Caco-2 (cell line): ENCODE results near the gene KRTAP12-3. TPM values are rescaled to one million over a fixed set of nuclear protein-coding genes. Genes with fewer than 3 reads are reported as not detected.

Source experiments
- BruUV-seq: library from RNA; stranded (reverse); fragments of 400-500 nt; replicated peaks from 2 replicates; lab custom pipeline; 2021; lab: Mats Ljungman, UMichigan
- CTCF ChIA-PET: fragments of 300-600 bp; sonication (Branson Sonifier 250); formaldehyde crosslinking; loops from one replicate; lab custom pipeline; 2022; ENCODE audit warnings: antibody characterized with exemption; lab: Charles Lee
- POLR2A ChIA-PET: fragments of 300-600 bp; sonication (Branson Sonifier 250); formaldehyde crosslinking; loops from one replicate; lab custom pipeline; 2022; ENCODE audit warnings: antibody characterized with exemption; lab: Charles Lee
- DNase-seq, 2 experiments: peaks; one replicate each; pipeline versions ENCODE4 v3.0.0 to v3.0.0-alpha.2; 2020 to 2022
- H3K27me3 ChIP-seq: replicated peaks from 2 replicates; pipeline ENCODE4 v1.6.0; 2011; ENCODE audit warnings: low read length; ENCODE audit not compliant: control insufficient read depth, insufficient read depth
- H3K36me3 ChIP-seq: 2 replicates; pipeline ENCODE4 v1.5.1; 2011; ENCODE audit warnings: low read length; ENCODE audit not compliant: control insufficient read depth, insufficient read depth
- H3K4me1 ChIP-seq: fragments of 250-450 bp; sonication (Bioruptor Pico); 2 replicates; pipeline ENCODE4 v1.5.1; 2020; ENCODE audit warnings: mild to moderate bottlenecking
- H3K4me3 ChIP-seq: 2 replicates; pipeline ENCODE4 v1.5.1; 2011; ENCODE audit warnings: low read depth, mild to moderate bottlenecking, control low read depth, low read length
- H3K9me3 ChIP-seq: fragments of 250-450 bp; sonication (Bioruptor Pico); 2 replicates; pipeline ENCODE4 v1.5.1; 2020; ENCODE audit warnings: mild to moderate bottlenecking, moderate library complexity
- H3K27ac Mint-ChIP-seq: one replicate; pipeline ENCODE4 v1.8.0; 2022; ENCODE audit warnings: mixed read lengths; ENCODE audit not compliant: unreplicated experiment
- H3K27me3 Mint-ChIP-seq: one replicate; pipeline ENCODE4 v1.8.0; 2022; ENCODE audit warnings: mixed read lengths; ENCODE audit not compliant: insufficient read depth, unreplicated experiment
- H3K36me3 Mint-ChIP-seq: one replicate; pipeline ENCODE4 v1.8.0; 2022; ENCODE audit warnings: mild to moderate bottlenecking, mixed read lengths; ENCODE audit not compliant: insufficient read depth, unreplicated experiment
- H3K4me1 Mint-ChIP-seq: one replicate; pipeline ENCODE4 v1.8.0; 2022; ENCODE audit warnings: low read depth, mixed read lengths; ENCODE audit not compliant: unreplicated experiment
- H3K4me3 Mint-ChIP-seq: one replicate; pipeline ENCODE4 v1.8.0; 2022; ENCODE audit warnings: mild to moderate bottlenecking, moderate library complexity, mixed read lengths; ENCODE audit not compliant: unreplicated experiment
- H3K9me3 Mint-ChIP-seq: one replicate; pipeline ENCODE4 v1.8.0; 2022; ENCODE audit warnings: mixed read lengths; ENCODE audit not compliant: unreplicated experiment
- intact Hi-C: fragments of 100-400 bp; cut with micrococcal nuclease; formaldehyde crosslinking; loops from one replicate; pipeline ENCODE4 v1.10.0; 2022; ENCODE audit not compliant: unreplicated experiment
- total RNA-seq: library from RNA; stranded (reverse); gene quantifications from 2 replicates; pipeline ENCODE4 v1.2.3, GENCODE V29; 2022
- TF ChIP-seq, protein P1 (sequence below), 2 experiments: fragments of 200-600 bp in 1 of 2; IDR thresholded peaks; 1 replicate in 1 of 2; 2 replicates in 1 of 2; pipeline versions ENCODE4 v1.5.1 to v1.8.0; 2011 to 2022; ENCODE audit warnings: antibody characterized with exemption in 1 of 2, control low read depth in 1 of 2, inconsistent platforms in 1 of 2, low read depth in 1 of 2, low read length in 1 of 2, mild to moderate bottlenecking in 1 of 2, moderate library complexity in 1 of 2; ENCODE audit not compliant: insufficient read depth in 1 of 2, severe bottlenecking in 1 of 2, unreplicated experiment in 1 of 2

Gene KRTAP12-3
- total RNA-seq, 1 experiment from 2014 or later, result not detected

DNA sequence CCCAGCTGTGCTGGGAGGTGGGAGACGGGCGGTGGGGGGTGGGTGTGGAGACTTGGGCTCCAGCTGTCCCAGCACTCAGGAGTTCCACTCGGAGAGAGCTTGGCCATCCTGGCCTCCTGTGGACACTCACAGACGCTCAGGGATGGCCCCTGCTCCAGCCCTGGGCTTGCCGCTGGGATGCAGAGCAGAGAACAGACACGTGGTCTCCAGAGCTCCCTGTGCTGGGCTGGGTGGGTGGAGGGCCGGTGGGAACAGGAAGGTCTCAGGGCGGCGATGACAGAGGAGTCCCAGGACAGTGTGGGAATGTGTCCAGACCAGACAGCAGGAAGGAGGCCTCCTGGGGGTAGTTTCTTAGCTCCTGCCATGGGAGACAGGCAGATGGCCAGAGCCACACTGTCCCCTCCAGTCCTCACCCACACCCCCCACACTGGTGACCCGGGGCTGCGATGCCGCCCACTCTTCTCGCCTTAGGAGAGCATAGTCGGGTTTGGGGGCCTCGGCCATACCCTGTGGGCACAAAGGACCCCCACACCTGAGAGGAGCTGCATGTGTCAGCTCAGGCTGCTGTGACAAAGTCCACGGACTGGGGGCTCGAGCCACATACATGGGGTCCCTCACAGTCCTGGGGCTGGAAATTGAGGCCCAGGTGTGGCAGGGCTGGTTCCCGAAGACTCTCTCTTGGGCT lies 28.9 kb upstream of the KRTAP12-3 start:
- Mint-ChIP-seq H3K4me3 (no peak overlapping the region), H3K4me1 (no peaks in the 10 kb centered on the region), H3K36me3 (no peaks in the 10 kb centered on the region), H3K9me3 (peaks cover 55% of the 10 kb centered on the region), H3K27me3 (peaks cover 2% of the 10 kb centered on the region), H3K27ac (no peak overlapping the region)
- Histone ChIP-seq H3K36me3 (no peaks in the 10 kb centered on the region), H3K9me3 (peaks cover 21% of the 10 kb centered on the region), H3K27me3 (no peaks in the 10 kb centered on the region), H3K4me1 (no peaks in the 10 kb centered on the region), H3K4me3 (no peak overlapping the region)
- no peak for DNase-seq
- TF ChIP-seq, protein P1, sequence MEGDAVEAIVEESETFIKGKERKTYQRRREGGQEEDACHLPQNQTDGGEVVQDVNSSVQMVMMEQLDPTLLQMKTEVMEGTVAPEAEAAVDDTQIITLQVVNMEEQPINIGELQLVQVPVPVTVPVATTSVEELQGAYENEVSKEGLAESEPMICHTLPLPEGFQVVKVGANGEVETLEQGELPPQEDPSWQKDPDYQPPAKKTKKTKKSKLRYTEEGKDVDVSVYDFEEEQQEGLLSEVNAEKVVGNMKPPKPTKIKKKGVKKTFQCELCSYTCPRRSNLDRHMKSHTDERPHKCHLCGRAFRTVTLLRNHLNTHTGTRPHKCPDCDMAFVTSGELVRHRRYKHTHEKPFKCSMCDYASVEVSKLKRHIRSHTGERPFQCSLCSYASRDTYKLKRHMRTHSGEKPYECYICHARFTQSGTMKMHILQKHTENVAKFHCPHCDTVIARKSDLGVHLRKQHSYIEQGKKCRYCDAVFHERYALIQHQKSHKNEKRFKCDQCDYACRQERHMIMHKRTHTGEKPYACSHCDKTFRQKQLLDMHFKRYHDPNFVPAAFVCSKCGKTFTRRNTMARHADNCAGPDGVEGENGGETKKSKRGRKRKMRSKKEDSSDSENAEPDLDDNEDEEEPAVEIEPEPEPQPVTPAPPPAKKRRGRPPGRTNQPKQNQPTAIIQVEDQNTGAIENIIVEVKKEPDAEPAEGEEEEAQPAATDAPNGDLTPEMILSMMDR (IDR thresholded peaks at IDR 0.05; ENCODE audit: insufficient read depth in 1 of 2, low read depth in 1 of 2, low read length in 1 of 2, severe bottlenecking in 1 of 2, unreplicated experiment in 1 of 2), result no peak
- CTCF ChIA-PET, result no interaction called here
- intact Hi-C loops, result no loop called here
- no TSS peak for BruUV-seq
- POLR2A ChIA-PET, result no interaction called here

DNA sequence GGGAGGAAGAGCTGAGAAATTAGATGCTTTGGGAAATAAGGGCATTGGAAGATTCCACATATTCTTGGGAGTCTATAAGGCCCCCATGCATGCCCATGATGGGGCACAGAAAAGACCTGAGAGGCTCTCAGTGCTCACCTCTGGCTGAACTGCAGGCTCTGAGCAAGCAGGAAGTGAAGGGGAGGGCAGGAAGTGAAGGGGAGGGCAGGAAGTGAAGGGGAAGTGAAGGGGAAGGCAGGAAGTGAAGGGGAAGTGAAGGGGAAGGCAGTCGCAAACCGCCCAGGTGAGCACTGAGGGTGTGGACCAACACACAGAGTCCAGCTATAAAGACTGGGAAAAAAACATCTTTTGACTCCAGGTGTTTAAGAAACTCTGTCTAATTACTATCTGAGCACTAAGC lies 27.3 kb upstream of the KRTAP12-3 start:
- TF ChIP-seq, protein P1 (IDR thresholded peaks at IDR 0.05; ENCODE audit: insufficient read depth in 1 of 2, low read depth in 1 of 2, low read length in 1 of 2, severe bottlenecking in 1 of 2, unreplicated experiment in 1 of 2), result no peak
- POLR2A ChIA-PET, result no interaction called here
- no TSS peak for BruUV-seq
- Mint-ChIP-seq H3K27me3 (peaks cover 7% of the 10 kb centered on the region), H3K4me3 (no peak overlapping the region), H3K9me3 (peaks cover 51% of the 10 kb centered on the region), H3K4me1 (no peaks in the 10 kb centered on the region), H3K27ac (no peak overlapping the region), H3K36me3 (no peaks in the 10 kb centered on the region)
- intact Hi-C loops, result no loop called here
- H3K4me3 ChIP-seq, result no peak overlapping the region
- no peaks in the 10 kb centered on the region for H3K36me3 ChIP-seq
- H3K9me3 ChIP-seq, result peaks cover 16% of the 10 kb centered on the region
- no peak for DNase-seq
- H3K27me3 ChIP-seq, result no peaks in the 10 kb centered on the region
- CTCF ChIA-PET, result no interaction called here
- H3K4me1 ChIP-seq, result no peaks in the 10 kb centered on the region

DNA sequence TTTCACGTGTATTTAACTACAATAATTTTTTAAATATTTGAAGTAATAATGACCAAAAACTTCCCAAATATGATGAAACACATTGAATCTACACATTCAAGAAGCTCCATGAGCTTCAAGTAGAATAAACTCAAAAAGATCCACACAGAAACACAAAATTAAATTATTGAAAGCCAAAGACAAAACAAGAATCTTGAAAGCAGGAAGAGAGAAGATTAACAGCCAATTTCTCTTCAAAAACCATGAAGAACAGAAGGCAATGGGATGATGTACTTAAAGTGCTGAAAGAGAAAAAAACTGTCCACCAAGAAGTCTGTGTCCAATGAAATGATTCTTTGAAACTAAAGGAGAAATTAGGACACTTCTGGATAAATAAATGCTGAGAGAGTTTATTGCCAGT lies 25.7 kb upstream of the KRTAP12-3 start:
- Histone ChIP-seq H3K9me3 (peaks cover 16% of the 10 kb centered on the region), H3K27me3 (no peaks in the 10 kb centered on the region), H3K4me1 (no peaks in the 10 kb centered on the region), H3K36me3 (no peaks in the 10 kb centered on the region), H3K4me3 (no peak overlapping the region)
- H3K27me3 Mint-ChIP-seq, result peaks cover 7% of the 10 kb centered on the region
- no peak overlapping the region for H3K27ac Mint-ChIP-seq
- no TSS peak for BruUV-seq
- intact Hi-C loops, result no loop called here
- ChIA-PET CTCF (no interaction called here), POLR2A (interaction anchor here (0.6 kb wide), 1 partner anchor 49 kb away, joined by 3 read pairs; no protein-coding TSS in a partner anchor)
- H3K9me3 Mint-ChIP-seq, result peaks cover 51% of the 10 kb centered on the region
- H3K4me3 Mint-ChIP-seq, result no peak overlapping the region
- TF ChIP-seq, protein P1 (IDR thresholded peaks at IDR 0.05; ENCODE audit: insufficient read depth in 1 of 2, low read depth in 1 of 2, low read length in 1 of 2, severe bottlenecking in 1 of 2, unreplicated experiment in 1 of 2), result no peak
- no peaks in the 10 kb centered on the region for H3K36me3 Mint-ChIP-seq
- no peaks in the 10 kb centered on the region for H3K4me1 Mint-ChIP-seq
- DNase-seq, result no peak
